Measurements from ENCODE around the gene CDC40.
"Not testable (repeated sequence)": the region's sequence is repeated elsewhere in the genome, so short reads cannot be mapped to it uniquely, and the experiment has no call there.

The CDC40 gene

GRCh38 chr6:110201151-110201884 lies 21.1 kb downstream of the CDC40 start:
- DNase-seq (ENCODE audit: low read depth), result no peak

- no peak for DNase-seq (ENCODE audit: low read depth)
Observed at GRCh38 chr6:110207652-110208051, 27.4 kb downstream of the CDC40 start.

GRCh38 chr6:110211753-110212152 lies 31.5 kb downstream of the CDC40 start:
- no peak for DNase-seq (ENCODE audit: low read depth)

- no peak for DNase-seq (ENCODE audit: low read depth)
Observed at GRCh38 chr6:110214338-110214737, 34.1 kb downstream of the CDC40 start.

- no peak for DNase-seq (ENCODE audit: low read depth)
Observed at GRCh38 chr6:110216140-110216539, 35.9 kb downstream of the CDC40 start.

GRCh38 chr6:110217266-110217665 lies 37.0 kb downstream of the CDC40 start:
- DNase-seq (ENCODE audit: low read depth), result no peak

GRCh38 chr6:110221738-110222137 lies 41.5 kb downstream of the CDC40 start:
- DNase-seq (ENCODE audit: low read depth), result no peak

GRCh38 chr6:110226261-110226660 lies 46.0 kb downstream of the CDC40 start:
- DNase-seq (ENCODE audit: low read depth), result no peak

- DNase-seq (ENCODE audit: low read depth), result peak; percentile 32
Observed at GRCh38 chr6:110232450-110232849, 52.2 kb downstream of the CDC40 start.

GRCh38 chr6:110233770-110234374 lies 53.6 kb downstream of the CDC40 start:
- no peak for DNase-seq (ENCODE audit: low read depth)

GRCh38 chr6:110236007-110236406 lies 55.8 kb downstream of the CDC40 start:
- DNase-seq (ENCODE audit: low read depth), result not testable (repeated sequence)

- no peak for DNase-seq (ENCODE audit: low read depth)
Observed at GRCh38 chr6:110239526-110240274, 59.5 kb downstream of the CDC40 start.

GRCh38 chr6:110244621-110245020 lies 64.4 kb downstream of the CDC40 start:
- DNase-seq (ENCODE audit: low read depth), result not testable (repeated sequence)

GRCh38 chr6:110246378-110246777 lies 66.2 kb downstream of the CDC40 start:
- DNase-seq (ENCODE audit: low read depth), result no peak

- no peak for DNase-seq (ENCODE audit: low read depth)
Observed at GRCh38 chr6:110246900-110247546, 66.8 kb downstream of the CDC40 start.

GRCh38 chr6:110250058-110250457 lies 69.8 kb downstream of the CDC40 start:
- no peak for DNase-seq (ENCODE audit: low read depth)

GRCh38 chr6:110250838-110251237 lies 70.6 kb downstream of the CDC40 start:
- DNase-seq (ENCODE audit: low read depth), result no peak

- no peak for DNase-seq (ENCODE audit: low read depth)
Observed at GRCh38 chr6:110255211-110255750, 75.1 kb downstream of the CDC40 start.

GRCh38 chr6:110256366-110256765 lies 76.1 kb downstream of the CDC40 start:
- DNase-seq (ENCODE audit: low read depth), result no peak

GRCh38 chr6:110265273-110265672 lies 85.0 kb downstream of the CDC40 start:
- DNase-seq (ENCODE audit: low read depth), result no peak

GRCh38 chr6:110266996-110267395 lies 86.8 kb downstream of the CDC40 start:
- DNase-seq (ENCODE audit: low read depth), result no peak

GRCh38 chr6:110269623-110270022 lies 89.4 kb downstream of the CDC40 start:
- DNase-seq (ENCODE audit: low read depth), result no peak

Data from GM04504 (cell line).